Measurements from ENCODE around the gene NKX2-2.
A peak's percentile ranks its signal among the peaks of the same experiment; 100 is the strongest.

Gene NKX2-2

GRCh38 chr20:21513881-21514540 is at the start of gene NKX2-2:
TSS of gene NKX2-2 (minus strand) at chr20:21514064. CDS start at chr20:21513669, 395 bp downstream.
- DNase-seq, result no peak

GRCh38 chr20:21562656-21563055 is 48.8 kb upstream of the NKX2-2 start:
- DNase-seq, result no peak

- no peak for DNase-seq
Observed at GRCh38 chr20:21559305-21559704, 45.4 kb upstream of the NKX2-2 start.

- peak; percentile 19 for DNase-seq
Observed at GRCh38 chr20:21557241-21558020, 43.6 kb upstream of the NKX2-2 start.

- DNase-seq, result no peak
Observed at GRCh38 chr20:21556398-21556797, 42.5 kb upstream of the NKX2-2 start.

GRCh38 chr20:21555470-21556120 is 41.7 kb upstream of the NKX2-2 start:
- DNase-seq, result no peak

GRCh38 chr20:21554985-21555384 is 41.1 kb upstream of the NKX2-2 start:
- no peak for DNase-seq

- no peak for DNase-seq
Observed at GRCh38 chr20:21554376-21554890, 40.6 kb upstream of the NKX2-2 start.

GRCh38 chr20:21550587-21550986 is 36.7 kb upstream of the NKX2-2 start:
- DNase-seq, result no peak

GRCh38 chr20:21548390-21549035 is 34.6 kb upstream of the NKX2-2 start:
- peak; percentile 52 for DNase-seq

GRCh38 chr20:21546355-21546754 is 32.5 kb upstream of the NKX2-2 start:
- no peak for DNase-seq

- DNase-seq, result no peak
Observed at GRCh38 chr20:21539512-21539911, 25.6 kb upstream of the NKX2-2 start.

- DNase-seq, result no peak
Observed at GRCh38 chr20:21534886-21535285, 21.0 kb upstream of the NKX2-2 start.

- no peak for DNase-seq
Observed at GRCh38 chr20:21534453-21534852, 20.6 kb upstream of the NKX2-2 start.

- DNase-seq, result no peak
Observed at GRCh38 chr20:21529863-21530262, 16.0 kb upstream of the NKX2-2 start.

- DNase-seq, result no peak
Observed at GRCh38 chr20:21528870-21529269, 15.0 kb upstream of the NKX2-2 start.

GRCh38 chr20:21527908-21528307 is 14.0 kb upstream of the NKX2-2 start:
- no peak for DNase-seq

- no peak for DNase-seq
Observed at GRCh38 chr20:21526776-21527175, 12.9 kb upstream of the NKX2-2 start.

- DNase-seq, result no peak
Observed at GRCh38 chr20:21523895-21524294, 10.0 kb upstream of the NKX2-2 start.

GRCh38 chr20:21523281-21523868 is 9.5 kb upstream of the NKX2-2 start:
- no peak for DNase-seq

GRCh38 chr20:21522481-21523280 is 8.8 kb upstream of the NKX2-2 start:
- DNase-seq, result no peak

Measured in CD4-positive, alpha-beta T cell treated with Interleukin-15 for 1 hour (primary cell).